ENCODE data around the gene AOPEP. TPM values are rescaled to one million over a fixed set of nuclear protein-coding genes. Genes with fewer than 3 reads are reported as not detected.
A peak's percentile ranks its signal among the peaks of the same experiment; 100 is the strongest.

Gene AOPEP
- total RNA-seq, 1 donor from 2014 or later = 92.3 TPM

GRCh38 chr9:94932652-94933510 is 206.4 kb downstream of the AOPEP start:
- no peak overlapping the region for H3K4me3 Mint-ChIP-seq (ENCODE audit: unreplicated experiment)
- peaks cover 4% of the 10 kb centered on the region for H3K9me3 Mint-ChIP-seq (ENCODE audit: low read depth)
- peak overlapping the region; percentile 79 for H3K27ac Mint-ChIP-seq (ENCODE audit: unreplicated experiment)
- peaks cover 28% of the 10 kb centered on the region for H3K36me3 Mint-ChIP-seq (ENCODE audit: low read depth)
- H3K27me3 Mint-ChIP-seq (ENCODE audit: low read depth) = no peaks in the 10 kb centered on the region
- no peak for DNase-seq (ENCODE audit: low spot score)
- H3K4me1 Mint-ChIP-seq (ENCODE audit: low read depth) = peaks cover 92% of the 10 kb centered on the region
- TF ChIP-seq CTCF (IDR thresholded peaks at IDR 0.05) = no peak

GRCh38 chr9:94933511-94933828 is 207.0 kb downstream of the AOPEP start:
- no peak for TF ChIP-seq CTCF (IDR thresholded peaks at IDR 0.05)
- H3K4me3 Mint-ChIP-seq (ENCODE audit: unreplicated experiment) = no peak overlapping the region
- DNase-seq (ENCODE audit: low spot score) = no peak
- peaks cover 32% of the 10 kb centered on the region for H3K36me3 Mint-ChIP-seq (ENCODE audit: low read depth)
- H3K27me3 Mint-ChIP-seq (ENCODE audit: low read depth) = no peaks in the 10 kb centered on the region
- peaks cover 94% of the 10 kb centered on the region for H3K4me1 Mint-ChIP-seq (ENCODE audit: low read depth)
- H3K27ac Mint-ChIP-seq (ENCODE audit: unreplicated experiment) = peak overlapping the region; percentile 79
- H3K9me3 Mint-ChIP-seq (ENCODE audit: low read depth) = peaks cover 4% of the 10 kb centered on the region

GRCh38 chr9:94934816-94935328 is 208.4 kb downstream of the AOPEP start:
- peak overlapping the region; percentile 79 for H3K27ac Mint-ChIP-seq (ENCODE audit: unreplicated experiment)
- DNase-seq (ENCODE audit: low spot score) = no peak

GRCh38 chr9:94935396-94935795 is 208.9 kb downstream of the AOPEP start:
- Mint-ChIP-seq H3K9me3 (ENCODE audit: low read depth) (peaks cover 4% of the 10 kb centered on the region), H3K36me3 (ENCODE audit: low read depth) (peaks cover 24% of the 10 kb centered on the region), H3K27ac (ENCODE audit: unreplicated experiment) (no peak overlapping the region), H3K4me1 (ENCODE audit: low read depth) (peaks cover 81% of the 10 kb centered on the region), H3K4me3 (ENCODE audit: unreplicated experiment) (no peak overlapping the region), H3K27me3 (ENCODE audit: low read depth) (no peaks in the 10 kb centered on the region)
- TF ChIP-seq CTCF (IDR thresholded peaks at IDR 0.05) = no peak
- DNase-seq (ENCODE audit: low spot score) = no peak

More at GRCh38 chr9:94934816-94935328, 208.4 kb downstream of the AOPEP start:
- Mint-ChIP-seq H3K27me3 (ENCODE audit: low read depth) (no peaks in the 10 kb centered on the region), H3K4me1 (ENCODE audit: low read depth) (peaks cover 86% of the 10 kb centered on the region), H3K4me3 (ENCODE audit: unreplicated experiment) (no peak overlapping the region), H3K9me3 (ENCODE audit: low read depth) (peaks cover 4% of the 10 kb centered on the region), H3K36me3 (ENCODE audit: low read depth) (peaks cover 29% of the 10 kb centered on the region)
- no peak for TF ChIP-seq CTCF (IDR thresholded peaks at IDR 0.05)

- TF ChIP-seq CTCF (IDR thresholded peaks at IDR 0.05) = no peak
- Mint-ChIP-seq H3K27ac (ENCODE audit: unreplicated experiment) (peak overlapping the region; percentile 78), H3K36me3 (ENCODE audit: low read depth) (peaks cover 24% of the 10 kb centered on the region), H3K4me3 (ENCODE audit: unreplicated experiment) (no peak overlapping the region), H3K27me3 (ENCODE audit: low read depth) (no peaks in the 10 kb centered on the region), H3K9me3 (ENCODE audit: low read depth) (peaks cover 4% of the 10 kb centered on the region), H3K4me1 (ENCODE audit: low read depth) (peaks cover 81% of the 10 kb centered on the region)
- no peak for DNase-seq (ENCODE audit: low spot score)
These were observed 209.9 kb downstream of the AOPEP start for GRCh38 chr9:94936419-94936818.
